ENCODE data around the gene RCVRN.

Gene RCVRN

DNA sequence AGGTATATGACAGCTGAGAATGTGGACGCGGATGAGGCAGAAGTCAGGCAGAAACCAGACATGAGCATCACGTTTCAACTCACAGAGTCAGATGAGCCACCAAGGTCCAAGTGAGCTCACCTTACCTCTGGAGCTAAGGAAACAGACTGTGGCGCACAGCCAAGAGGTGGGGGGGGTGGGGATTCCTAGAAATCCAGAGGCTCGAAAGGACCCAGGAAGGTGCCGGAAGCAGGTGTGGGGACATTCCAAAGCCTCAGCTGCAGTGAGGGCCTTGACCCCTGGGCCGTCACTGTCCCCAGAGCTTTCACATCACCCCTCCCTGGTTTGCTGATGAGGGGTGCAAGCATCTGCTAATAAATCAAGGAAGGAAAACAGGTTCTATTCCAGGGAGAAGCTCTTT lies 29.3 kb upstream of the RCVRN start:
- DNase-seq (ENCODE audit: extremely low read depth, low read depth): no peak
- TF ChIP-seq, protein P1, sequence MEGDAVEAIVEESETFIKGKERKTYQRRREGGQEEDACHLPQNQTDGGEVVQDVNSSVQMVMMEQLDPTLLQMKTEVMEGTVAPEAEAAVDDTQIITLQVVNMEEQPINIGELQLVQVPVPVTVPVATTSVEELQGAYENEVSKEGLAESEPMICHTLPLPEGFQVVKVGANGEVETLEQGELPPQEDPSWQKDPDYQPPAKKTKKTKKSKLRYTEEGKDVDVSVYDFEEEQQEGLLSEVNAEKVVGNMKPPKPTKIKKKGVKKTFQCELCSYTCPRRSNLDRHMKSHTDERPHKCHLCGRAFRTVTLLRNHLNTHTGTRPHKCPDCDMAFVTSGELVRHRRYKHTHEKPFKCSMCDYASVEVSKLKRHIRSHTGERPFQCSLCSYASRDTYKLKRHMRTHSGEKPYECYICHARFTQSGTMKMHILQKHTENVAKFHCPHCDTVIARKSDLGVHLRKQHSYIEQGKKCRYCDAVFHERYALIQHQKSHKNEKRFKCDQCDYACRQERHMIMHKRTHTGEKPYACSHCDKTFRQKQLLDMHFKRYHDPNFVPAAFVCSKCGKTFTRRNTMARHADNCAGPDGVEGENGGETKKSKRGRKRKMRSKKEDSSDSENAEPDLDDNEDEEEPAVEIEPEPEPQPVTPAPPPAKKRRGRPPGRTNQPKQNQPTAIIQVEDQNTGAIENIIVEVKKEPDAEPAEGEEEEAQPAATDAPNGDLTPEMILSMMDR (IDR thresholded peaks at IDR 0.05; ENCODE audit: low read depth, low read length): no peak

DNA sequence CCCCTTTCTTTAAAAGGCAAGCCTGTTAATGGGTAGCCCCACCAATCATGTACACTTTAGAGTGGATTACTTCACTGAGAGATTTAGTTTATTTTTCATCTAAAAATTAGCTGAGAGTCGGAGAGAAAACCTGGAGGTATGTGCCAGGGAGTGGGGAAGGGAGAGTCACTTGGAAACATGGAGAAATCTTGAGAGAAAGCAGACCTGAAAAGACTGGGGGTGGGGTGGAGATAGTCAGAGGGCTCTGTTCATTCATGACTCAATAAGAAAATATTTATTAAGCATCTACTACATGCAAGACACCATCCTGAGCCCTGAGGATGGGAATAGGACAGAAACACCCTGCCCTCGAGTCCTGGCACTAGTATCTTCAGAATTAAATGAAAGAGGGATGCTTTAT lies 27.4 kb upstream of the RCVRN start:
- DNase-seq (ENCODE audit: extremely low read depth, low read depth): no peak
- TF ChIP-seq, protein P1 (IDR thresholded peaks at IDR 0.05; ENCODE audit: low read depth, low read length): no peak

DNA sequence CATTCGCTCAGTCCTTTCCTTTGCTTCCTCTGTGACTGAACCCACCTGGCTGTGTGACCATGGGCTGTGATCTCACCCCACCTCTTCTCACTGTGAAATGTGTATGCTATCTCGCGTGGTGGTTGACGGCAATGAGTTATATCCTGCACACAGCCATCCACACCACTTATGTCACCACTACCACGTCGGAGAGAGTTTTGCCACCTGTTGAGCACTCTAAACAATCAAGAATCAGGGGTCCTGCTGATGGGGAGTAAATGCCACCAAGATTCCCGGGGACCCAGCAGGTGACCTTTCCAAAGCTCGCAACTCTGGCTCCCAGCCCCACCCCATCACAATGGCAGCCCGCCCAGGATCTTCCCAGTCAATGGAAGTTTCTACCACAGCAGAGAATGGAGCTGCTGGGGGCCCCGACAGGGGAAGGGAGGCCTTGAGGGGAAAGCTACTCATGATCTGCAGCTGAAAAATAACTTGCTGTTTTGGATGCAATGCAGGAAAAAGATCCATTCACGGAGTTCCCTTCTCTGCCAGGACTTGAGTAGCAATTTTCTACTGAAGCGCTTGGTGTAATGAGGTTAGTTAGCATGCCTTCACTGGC lies 26.2 kb upstream of the RCVRN start:
- TF ChIP-seq, protein P1 (IDR thresholded peaks at IDR 0.05; ENCODE audit: low read depth, low read length): no peak
- DNase-seq (ENCODE audit: extremely low read depth, low read depth): no peak

DNA sequence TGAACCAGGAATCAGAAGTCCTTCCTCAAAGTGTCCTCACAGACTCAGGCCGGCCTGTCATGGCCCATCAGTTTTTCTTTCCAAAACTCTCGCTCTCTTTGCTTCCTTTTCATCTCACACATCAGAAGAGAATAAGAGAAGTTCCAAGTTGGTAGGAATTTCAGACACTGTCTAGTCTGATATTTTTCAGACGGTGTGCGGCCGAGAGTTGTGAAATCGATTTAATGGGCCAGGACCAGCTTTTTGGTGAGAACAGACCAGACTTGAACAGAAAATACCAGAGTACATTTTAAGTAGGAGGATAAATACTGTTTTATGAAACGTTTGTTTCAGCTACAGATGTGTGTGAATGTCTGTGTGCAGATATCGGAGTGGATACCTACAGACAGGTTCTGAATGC lies 24.8 kb upstream of the RCVRN start:
- TF ChIP-seq, protein P1 (IDR thresholded peaks at IDR 0.05; ENCODE audit: low read depth, low read length): no peak
- DNase-seq (ENCODE audit: extremely low read depth, low read depth): no peak

DNA sequence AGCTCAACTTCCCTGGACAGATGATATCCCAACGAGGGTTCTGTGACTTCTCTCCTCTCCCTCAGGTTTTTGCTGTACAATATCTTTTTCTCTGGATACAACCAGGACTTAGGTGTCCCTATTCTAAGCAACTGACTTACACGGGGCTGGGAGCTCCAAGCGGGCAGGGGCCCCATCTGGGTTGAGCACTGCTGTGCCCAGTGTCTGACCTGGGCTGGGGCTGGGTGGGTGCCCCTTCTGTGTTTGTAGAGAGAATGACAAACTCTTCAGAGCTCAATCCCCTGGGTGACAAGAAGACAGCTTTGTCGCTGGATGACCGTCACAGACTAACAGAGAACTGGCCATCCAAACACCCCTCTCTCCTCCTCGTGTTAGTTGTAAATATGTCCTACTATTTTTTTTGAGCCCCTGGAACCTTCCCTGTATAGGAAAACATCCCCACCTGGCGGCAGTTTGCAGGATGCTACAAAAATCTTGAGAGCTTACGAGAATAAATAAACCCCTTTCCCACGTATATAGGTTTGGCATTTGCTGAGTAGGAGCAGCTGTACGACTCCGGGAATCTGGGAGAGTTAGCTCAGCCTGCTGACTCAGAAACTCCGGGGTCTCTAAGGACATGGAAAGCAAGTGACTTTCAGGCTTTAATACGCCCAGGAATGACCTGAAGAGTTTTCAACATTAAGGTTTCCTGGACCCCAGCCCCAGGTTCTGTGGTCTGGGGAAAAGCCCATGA lies 23.7 kb upstream of the RCVRN start:
- DNase-seq (ENCODE audit: extremely low read depth, low read depth): peak; percentile 4
- TF ChIP-seq, protein P1 (IDR thresholded peaks at IDR 0.05; ENCODE audit: low read depth, low read length): peak; percentile 40

DNA sequence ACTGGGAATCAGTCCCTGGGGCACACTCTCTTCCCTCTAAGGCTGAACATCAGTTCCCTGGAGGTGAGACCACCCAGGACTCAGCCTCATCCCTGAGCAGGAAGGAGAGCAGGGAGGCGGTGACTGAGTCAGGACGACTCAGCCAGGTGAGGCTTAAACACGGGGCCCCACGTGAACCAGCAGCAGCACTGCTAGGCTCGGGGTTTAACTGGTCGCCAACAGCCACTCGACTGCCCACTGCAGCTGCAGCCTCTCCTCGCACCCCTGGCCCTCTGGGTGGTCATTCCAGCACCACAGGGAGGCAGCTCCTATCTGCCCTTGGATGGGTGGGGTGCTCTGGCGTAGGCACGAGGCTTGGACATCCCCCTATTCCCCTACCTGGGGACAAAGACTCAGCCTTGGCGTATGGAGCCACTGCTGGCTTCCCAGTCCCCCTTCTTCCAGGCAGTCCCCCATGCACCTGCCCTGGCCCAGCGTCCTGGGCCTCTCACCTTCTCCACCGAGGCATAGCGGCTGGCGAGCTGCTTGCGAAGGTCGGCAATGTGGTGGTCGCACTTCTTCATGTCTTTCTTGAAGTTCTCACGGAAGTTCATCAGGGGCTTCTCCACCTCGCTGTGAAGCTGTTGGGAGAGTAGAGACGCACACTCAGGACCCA lies 21.2 kb upstream of the RCVRN start:
- DNase-seq (ENCODE audit: extremely low read depth, low read depth): no peak
- TF ChIP-seq, protein P1 (IDR thresholded peaks at IDR 0.05; ENCODE audit: low read depth, low read length): no peak

DNA sequence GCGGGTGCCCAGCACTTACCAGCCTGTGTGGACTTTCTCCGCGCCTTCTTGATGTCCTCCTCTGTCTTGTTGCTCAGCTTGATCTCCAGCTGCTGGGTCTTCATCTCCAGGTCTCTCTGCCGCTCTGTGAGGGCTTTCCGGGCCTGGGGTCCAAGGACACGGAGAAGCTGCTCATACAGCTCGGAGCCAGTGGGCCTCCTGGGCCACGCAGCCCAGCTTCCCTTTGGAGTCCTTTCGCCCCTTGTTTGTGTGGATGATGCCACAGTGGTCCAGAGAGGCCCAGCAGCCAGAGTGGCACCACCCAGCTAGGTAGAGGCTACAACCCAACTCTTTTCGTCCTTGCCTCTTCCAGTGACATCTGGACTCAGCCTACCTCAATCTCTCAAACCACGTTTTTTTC lies 20.4 kb upstream of the RCVRN start:
- TF ChIP-seq, protein P1 (IDR thresholded peaks at IDR 0.05; ENCODE audit: low read depth, low read length): no peak
- no peak for DNase-seq (ENCODE audit: extremely low read depth, low read depth)
